HUES64 (cell line): ENCODE measurements around the gene PSMB3.
"Not testable (repeated sequence)": the region's sequence is repeated elsewhere in the genome, so short reads cannot be mapped to it uniquely, and the experiment has no call there.

Experiments
- H3K27ac ChIP-seq: 2 replicates; pipeline ENCODE4 v1.7.0; 2013; ENCODE audit warnings: low read depth, low read length, inconsistent platforms
- H3K27me3 ChIP-seq: 2 replicates; pipeline ENCODE4 v1.6.1; 2013; ENCODE audit warnings: mild to moderate bottlenecking, low read length; ENCODE audit not compliant: insufficient read depth
- H3K36me3 ChIP-seq: 2 replicates; pipeline ENCODE4 v1.6.1; 2013; ENCODE audit warnings: mild to moderate bottlenecking, low read length; ENCODE audit not compliant: insufficient read depth
- H3K4me1 ChIP-seq: 2 replicates; pipeline ENCODE4 v1.6.1; 2013; ENCODE audit warnings: mild to moderate bottlenecking, low read length, moderate library complexity; ENCODE audit not compliant: insufficient read depth
- H3K4me3 ChIP-seq: 2 replicates; pipeline ENCODE4 v1.5.1; 2013; ENCODE audit warnings: mild to moderate bottlenecking, low read length, moderate library complexity
- H3K9ac ChIP-seq: 2 replicates; pipeline ENCODE4 v1.6.1; 2013; ENCODE audit warnings: mild to moderate bottlenecking, low read depth, low read length
- H3K9me3 ChIP-seq: 2 replicates; pipeline ENCODE4 v1.6.1; 2013; ENCODE audit warnings: low read depth, low read length; ENCODE audit not compliant: insufficient read depth
- WGBS: fragments of 150-250, 120-280 bp; methylation state at CpG from one replicate; pipeline ENCODE4 v1.1.7; 2013; ENCODE audit warnings: missing lambda C conversion rate; 5-methylcytosine and 5-hydroxymethylcytosine counted together

Gene PSMB3

DNA sequence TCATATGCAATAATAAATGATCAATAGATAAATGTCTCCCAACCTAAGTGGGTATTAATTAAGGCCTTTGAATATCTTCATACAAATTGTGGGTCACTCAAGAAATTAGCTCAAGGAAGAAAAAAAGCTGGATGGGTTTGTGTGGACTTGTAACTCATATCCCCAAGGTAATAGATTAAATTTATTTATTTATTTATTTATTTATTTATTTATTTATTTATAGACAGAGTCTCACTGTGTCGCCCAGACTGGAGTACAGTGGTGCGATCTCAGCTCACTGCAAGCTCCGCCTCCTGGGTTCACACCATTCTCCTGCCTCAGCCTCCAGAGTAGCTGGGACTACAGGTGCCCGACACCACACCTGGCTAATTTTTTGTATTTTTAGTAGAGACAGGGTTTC is 35.5 kb downstream of the PSMB3 start:
- H3K27me3 ChIP-seq, H3K4me3 ChIP-seq, H3K27ac ChIP-seq, H3K9ac ChIP-seq, H3K9me3 ChIP-seq: not testable (repeated sequence)
- Histone ChIP-seq H3K4me1 (peaks cover 15% of the 10 kb centered on the region; the same call in 1 of the 2 replicates), H3K36me3 (peaks cover 43% of the 10 kb centered on the region)
- WGBS, result 94% methylated on average over 4 of the region's 4 CpGs

DNA sequence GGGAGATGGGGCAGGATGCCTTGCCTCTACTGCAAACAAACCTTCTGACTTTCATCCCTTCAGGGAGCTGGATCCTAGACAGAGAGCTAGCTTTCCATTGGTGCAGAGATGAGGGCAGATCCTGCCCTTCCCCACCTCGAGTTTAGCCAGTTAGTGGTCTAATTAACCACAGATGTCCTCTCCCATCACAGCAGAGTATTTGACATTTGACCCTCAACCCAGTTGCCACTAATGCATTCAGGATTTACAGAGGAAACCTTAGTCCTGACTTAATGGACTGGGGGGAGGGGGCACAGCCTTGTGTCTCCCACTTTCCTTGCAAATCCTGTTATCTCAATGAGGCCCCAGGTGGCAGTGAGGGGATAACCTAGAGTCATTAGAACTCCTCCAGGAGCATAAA is 36.6 kb downstream of the PSMB3 start:
- H3K27ac ChIP-seq, result peak overlapping the region; percentile 49; the same call in 1 of the 2 replicates
- WGBS, result 19% methylated on average over 1 of the region's 1 CpG
- no peaks in the 10 kb centered on the region for H3K9me3 ChIP-seq
- no peak overlapping the region for H3K9ac ChIP-seq
- H3K4me1 ChIP-seq, result peaks cover 15% of the 10 kb centered on the region; the same call in 1 of the 2 replicates
- no peaks in the 10 kb centered on the region for H3K27me3 ChIP-seq
- H3K36me3 ChIP-seq, result peaks cover 34% of the 10 kb centered on the region
- H3K4me3 ChIP-seq, result no peak overlapping the region

DNA sequence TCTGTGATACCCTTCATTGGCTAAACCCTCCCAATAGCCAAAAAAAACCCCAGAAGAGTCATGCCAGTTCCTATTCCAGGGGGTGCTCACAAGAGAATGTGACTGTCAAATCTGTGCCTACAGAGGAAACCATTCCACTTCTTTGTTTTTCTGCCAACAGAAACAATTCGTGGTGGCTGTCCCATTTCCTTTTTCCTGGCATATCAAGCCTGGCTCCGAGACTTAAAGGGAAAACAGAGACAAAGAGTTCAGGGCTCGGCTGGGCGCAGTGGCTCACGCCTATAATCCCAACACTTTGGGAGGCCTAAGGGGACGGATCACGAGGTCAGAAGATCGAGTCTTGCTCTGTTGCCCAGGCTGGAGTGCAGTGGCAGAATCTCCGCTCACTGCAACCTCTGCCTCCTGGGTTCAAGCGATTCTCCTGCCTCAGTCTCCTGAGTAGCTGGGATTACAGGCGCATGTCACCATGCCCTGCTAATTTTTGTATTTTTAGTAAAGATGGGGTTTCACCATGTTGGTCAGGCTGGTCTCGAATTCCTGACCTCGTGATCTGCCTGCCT is 37.7 kb downstream of the PSMB3 start:
- WGBS, result 90% methylated on average over 13 of the region's 13 CpGs
- not testable (repeated sequence) for H3K9ac ChIP-seq, H3K4me3 ChIP-seq, H3K27ac ChIP-seq, H3K9me3 ChIP-seq, H3K27me3 ChIP-seq
- Histone ChIP-seq H3K4me1 (peaks cover 15% of the 10 kb centered on the region; the same call in 1 of the 2 replicates), H3K36me3 (peaks cover 26% of the 10 kb centered on the region)

DNA sequence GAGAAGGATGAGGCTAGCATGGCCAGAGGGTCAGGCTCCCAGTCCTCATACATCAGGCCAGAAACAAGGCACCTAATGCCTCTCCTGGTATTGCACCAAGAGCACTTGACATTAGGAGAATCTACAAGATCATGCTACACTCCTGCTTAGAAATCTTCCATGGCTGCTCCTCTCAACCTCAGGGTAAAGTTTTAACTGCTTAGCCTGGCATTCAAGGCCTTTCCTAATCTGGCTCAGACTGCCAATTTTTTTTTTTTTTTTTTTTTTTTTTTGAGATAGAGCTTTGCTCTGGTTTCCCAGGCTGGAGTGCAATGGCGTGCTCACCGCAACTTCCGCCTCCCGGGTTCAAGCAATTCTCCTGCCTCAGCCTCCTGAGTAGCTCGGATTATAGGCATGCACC is 38.6 kb downstream of the PSMB3 start:
- WGBS, result 95% methylated on average over 5 of the region's 5 CpGs
- Histone ChIP-seq H3K4me1 (peaks cover 15% of the 10 kb centered on the region; the same call in 1 of the 2 replicates), H3K27me3 (no peaks in the 10 kb centered on the region), H3K36me3 (peaks cover 20% of the 10 kb centered on the region), H3K4me3 (no peak overlapping the region), H3K9me3 (no peaks in the 10 kb centered on the region), H3K9ac (no peak overlapping the region), H3K27ac (no peak overlapping the region)

DNA sequence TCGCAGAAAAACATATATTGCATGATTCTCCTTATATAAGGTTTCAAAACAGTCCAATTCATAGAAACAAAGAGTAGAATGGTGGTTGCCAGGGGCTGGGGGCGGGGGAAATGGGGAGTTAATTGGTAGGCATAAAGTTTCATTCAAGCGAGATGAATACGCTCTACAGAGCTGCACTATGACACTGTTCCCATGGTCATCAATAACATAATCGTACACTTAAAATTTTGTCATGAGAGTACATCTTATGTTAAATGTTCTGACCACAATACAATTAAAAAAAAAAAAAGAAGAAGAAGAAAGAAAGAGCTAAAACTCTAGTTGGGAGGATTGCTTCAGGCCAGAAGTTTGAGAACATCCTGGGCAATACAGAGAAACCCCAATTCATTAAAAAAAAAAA is 41.7 kb downstream of the PSMB3 start:
- 94% methylated on average over 4 of the region's 5 CpGs for WGBS
- H3K27ac ChIP-seq, result no peak overlapping the region
- peaks cover 21% of the 10 kb centered on the region for H3K4me1 ChIP-seq
- H3K4me3 ChIP-seq, result no peak overlapping the region
- peaks cover 19% of the 10 kb centered on the region for H3K36me3 ChIP-seq
- H3K9me3 ChIP-seq, result no peaks in the 10 kb centered on the region
- no peaks in the 10 kb centered on the region for H3K27me3 ChIP-seq
- H3K9ac ChIP-seq, result no peak overlapping the region

DNA sequence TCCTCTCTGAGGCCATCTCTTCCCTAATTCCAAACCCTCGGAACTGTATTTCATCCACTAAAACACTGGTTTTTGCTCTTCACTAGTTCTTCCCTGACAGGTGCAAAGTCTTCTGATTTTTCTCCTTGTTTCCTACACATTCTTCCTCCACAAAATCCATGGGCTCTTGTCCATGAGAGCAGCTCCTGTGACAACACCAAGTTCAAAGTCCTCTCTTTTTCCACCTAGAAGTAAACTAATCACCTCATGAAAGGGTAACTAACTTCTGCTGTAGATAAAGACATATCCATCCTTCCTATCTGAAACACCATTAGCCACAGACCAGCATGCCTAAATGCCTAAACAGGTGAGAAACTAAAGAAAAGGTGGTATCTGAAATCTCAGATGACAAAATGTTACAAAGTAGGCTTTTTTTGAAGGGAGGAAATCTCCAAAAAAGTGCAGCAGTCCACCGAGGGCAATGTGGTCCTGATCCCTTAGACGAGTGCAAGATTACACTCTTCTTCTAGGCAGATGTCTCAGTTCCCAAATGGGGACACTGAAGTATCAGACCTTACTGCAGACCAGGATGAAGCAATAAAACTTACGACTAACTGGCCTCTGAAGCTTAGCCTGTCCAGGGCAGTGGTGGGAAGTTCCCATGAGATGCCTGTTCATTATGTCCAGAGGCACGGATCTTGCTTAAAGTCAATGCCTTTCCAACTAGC is 44.1 kb downstream of the PSMB3 start:
- H3K4me3 ChIP-seq, result no peak overlapping the region
- peaks cover 16% of the 10 kb centered on the region for H3K4me1 ChIP-seq

DNA sequence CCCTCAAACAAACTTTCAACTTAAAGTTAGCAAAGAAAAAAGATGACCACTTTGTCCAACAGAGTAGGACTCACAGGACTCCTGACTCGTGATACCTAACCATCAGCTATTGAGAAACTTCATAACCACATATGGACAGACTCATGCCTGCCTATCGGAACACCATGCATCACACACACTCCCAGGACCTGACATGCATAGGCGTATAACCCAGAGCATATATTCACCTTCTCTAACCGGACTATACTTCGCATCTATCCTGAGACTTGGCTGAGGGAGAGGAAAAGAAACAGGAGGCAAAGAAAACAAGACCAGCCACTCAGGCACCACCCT is 44.6 kb downstream of the PSMB3 start:
- H3K4me1 ChIP-seq, result peaks cover 16% of the 10 kb centered on the region
- H3K9ac ChIP-seq, result peak overlapping the region; percentile 34; the same call in 1 of the 2 replicates
- 94% methylated on average over 5 of the region's 5 CpGs for WGBS
- no peaks in the 10 kb centered on the region for H3K9me3 ChIP-seq
- H3K36me3 ChIP-seq, result peaks cover 29% of the 10 kb centered on the region
- H3K27ac ChIP-seq, result no peak overlapping the region
- peak overlapping the region; percentile 96; the same call in 1 of the 2 replicates for H3K4me3 ChIP-seq
- no peaks in the 10 kb centered on the region for H3K27me3 ChIP-seq

More for the DNA sequence above, 44.1 kb downstream of the PSMB3 start:
- Histone ChIP-seq H3K9me3 (no peaks in the 10 kb centered on the region), H3K36me3 (peaks cover 26% of the 10 kb centered on the region), H3K27ac (no peak overlapping the region), H3K9ac (no peak overlapping the region), H3K27me3 (no peaks in the 10 kb centered on the region)
- whole genome bisulfite sequencing, result 92% methylated on average over 5 of the region's 5 CpGs

DNA sequence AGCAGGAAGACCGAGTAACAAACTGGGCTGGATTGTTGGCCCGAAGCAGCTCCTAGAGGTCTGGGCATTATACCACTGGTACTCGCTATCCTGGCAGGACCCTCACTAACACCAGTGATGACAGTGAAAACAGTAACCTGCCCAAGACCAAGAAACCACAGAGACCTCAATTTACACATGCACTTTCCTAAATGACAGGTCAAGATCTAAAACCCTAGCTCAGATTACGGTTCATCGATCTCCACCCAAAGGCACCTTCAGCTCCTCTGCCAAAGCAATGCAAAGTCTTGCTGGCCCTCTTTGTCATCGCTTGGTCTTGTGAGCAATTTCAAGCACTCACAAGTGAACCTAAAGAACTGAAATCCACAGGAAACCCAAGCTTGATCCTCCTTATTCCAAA is 45.3 kb downstream of the PSMB3 start:
- peaks cover 30% of the 10 kb centered on the region for H3K36me3 ChIP-seq
- peak overlapping the region; percentile 96 for H3K4me3 ChIP-seq
- 87% methylated on average over 6 of the region's 6 CpGs for WGBS
- no peaks in the 10 kb centered on the region for H3K27me3 ChIP-seq
- peaks cover 16% of the 10 kb centered on the region for H3K4me1 ChIP-seq
- no peaks in the 10 kb centered on the region for H3K9me3 ChIP-seq
- H3K27ac ChIP-seq, result no peak overlapping the region
- peak overlapping the region; percentile 34; the same call in 1 of the 2 replicates for H3K9ac ChIP-seq

DNA sequence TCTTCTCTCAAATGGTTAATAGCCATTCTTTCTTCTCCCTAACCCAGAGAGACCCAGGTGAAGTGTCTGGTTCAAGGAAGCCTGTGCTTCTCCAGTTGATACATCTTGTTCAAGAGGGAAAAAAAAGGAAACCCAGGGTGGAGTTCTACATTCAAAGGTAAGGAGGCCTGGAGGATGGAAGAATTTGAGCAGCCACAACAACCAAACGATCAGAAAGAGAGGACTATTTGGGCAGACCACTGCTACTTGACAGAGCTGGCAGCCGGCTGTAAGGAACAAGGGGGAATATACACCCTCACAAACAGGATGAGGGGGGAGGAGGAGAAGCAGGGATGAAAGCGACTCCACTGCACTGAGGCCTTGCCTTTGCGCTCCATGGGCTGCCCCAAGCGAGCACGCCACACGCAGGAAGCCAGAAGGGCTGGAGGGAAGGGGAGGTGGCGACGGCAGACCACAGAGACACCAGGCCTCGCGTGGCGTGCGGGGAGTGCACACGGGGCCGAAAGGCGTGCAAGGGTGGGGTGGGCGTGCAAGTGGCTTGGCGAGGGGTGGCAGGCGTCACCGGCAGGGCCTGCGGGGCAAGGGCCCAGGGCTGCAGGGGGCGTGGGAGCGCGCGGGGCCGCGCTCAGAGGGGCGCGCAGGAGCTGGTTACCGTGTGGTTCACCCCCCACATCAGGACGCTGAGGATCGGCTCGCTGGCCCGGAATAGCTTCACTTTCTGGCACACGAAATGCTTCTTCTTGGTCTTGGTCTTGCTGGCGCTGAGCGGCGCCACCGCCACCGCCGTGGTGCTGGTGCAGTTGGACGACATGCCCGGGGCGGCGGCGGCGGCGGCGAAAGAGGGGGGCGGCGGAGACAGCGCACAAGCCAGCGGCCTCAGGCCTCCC is 46.3 kb downstream of the PSMB3 start:
- Histone ChIP-seq H3K4me1 (peaks cover 16% of the 10 kb centered on the region), H3K4me3 (peak overlapping the region; percentile 96), H3K27me3 (no peaks in the 10 kb centered on the region), H3K27ac (peak overlapping the region; percentile 99), H3K36me3 (peaks cover 38% of the 10 kb centered on the region), H3K9ac (peak overlapping the region; percentile 87), H3K9me3 (no peaks in the 10 kb centered on the region)
- WGBS, result under 1% methylated on average over 51 of the region's 53 CpGs

DNA sequence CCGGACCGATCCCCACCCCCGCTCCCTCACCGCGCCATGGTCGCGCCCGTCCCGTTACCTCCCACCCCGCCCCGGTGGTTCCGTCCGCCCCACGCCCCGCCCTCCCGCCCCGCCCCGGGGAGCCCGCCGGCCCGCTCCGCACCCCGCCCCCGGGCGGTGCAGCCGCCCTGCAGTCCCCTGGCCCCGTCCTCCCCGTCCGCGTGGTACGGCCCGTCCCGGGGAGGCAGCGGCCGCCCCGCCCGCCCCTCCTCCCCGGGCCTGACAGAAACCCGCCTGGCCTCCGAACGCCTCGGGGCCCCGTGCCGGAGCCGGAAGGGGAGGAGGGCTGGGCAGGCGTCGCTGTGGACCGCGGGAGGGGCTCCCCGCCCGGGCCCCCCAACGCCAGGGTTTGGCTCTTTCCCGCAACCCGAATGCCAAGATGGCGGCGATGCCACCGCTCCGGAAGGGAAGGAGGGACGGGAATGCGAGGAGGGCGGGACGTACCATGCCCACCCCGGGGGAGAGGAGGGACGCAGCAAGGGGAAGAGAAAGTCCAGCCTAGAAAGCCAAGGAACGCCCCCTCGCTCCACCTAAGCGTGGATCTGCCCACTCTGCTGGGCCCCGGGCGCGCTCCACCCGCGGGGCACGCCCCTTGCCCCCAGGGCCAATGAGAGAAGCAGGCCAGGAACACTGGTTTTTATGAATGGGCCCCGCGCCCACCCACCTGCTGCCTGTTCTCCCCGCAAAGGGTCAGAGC is 47.1 kb downstream of the PSMB3 start, which contains the start of gene PIP4K2B:
Gene PIP4K2B (minus strand): TSS at position 56 of the 736 bp plus-strand sequence. CDS start 132 bp downstream, outside the sequence.
- Histone ChIP-seq H3K9me3 (no peaks in the 10 kb centered on the region), H3K27ac (peak within 1 kb of the TSS; percentile 99), H3K4me1 (peaks cover 16% of the 10 kb centered on the region), H3K27me3 (no peaks in the 10 kb centered on the region), H3K9ac (peak within 1 kb of the TSS; percentile 96), H3K36me3 (peaks cover 43% of the 10 kb centered on the region), H3K4me3 (peak within 1 kb of the TSS; percentile 96)
- WGBS, result under 1% methylated on average over 62 of the region's 76 CpGs
